K562 (cell line): ENCODE results near the gene EEFSEC. TPM values are rescaled to one million over a fixed set of nuclear protein-coding genes. Genes with fewer than 3 reads are reported as not detected.

Source experiments
- ATAC-seq: fragments of 200-7000 bp; cut with Tn5 transposase; 3 replicates; pipeline ENCODE4 v1.9.1; 2020; ENCODE audit warnings: moderate library complexity
- BruUV-seq: library from RNA; stranded (reverse); fragments of 400-500 nt; replicated peaks from 2 replicates; lab custom pipeline; 2021; lab: Mats Ljungman, UMichigan
- CTCF ChIA-PET: fragments of 300-600 bp; formaldehyde crosslinking; extraction: SDS; loops from one replicate; lab custom pipeline; 2021; ENCODE audit warnings: low intra/inter-chr PET ratio; lab: Yijun Ruan, JAX
- POLR2A ChIA-PET: fragments of 300-600, 350-650 bp; sonication (Branson Sonifier 250); formaldehyde crosslinking; extraction: SDS; loops from one replicate; lab custom pipeline; 2021; ENCODE audit warnings: antibody characterized with exemption, inconsistent platforms; lab: Yijun Ruan, JAX
- DNase-seq, 4 experiments: peaks; one replicate each; pipeline versions ENCODE4 v3.0.0 to v3.0.0-alpha.2; 2011 to 2018; ENCODE audit warnings: low spot score in 3 of 4, mixed read lengths in 3 of 4; ENCODE audit errors: extremely low read depth in 1 of 4
- FAIRE-seq: peaks from 2 replicates; lab custom pipeline; 2011; peaks lifted over from hg19 to GRCh38; lab: Jason Lieb, UNC
- H2AFZ ChIP-seq: 2 replicates; pipeline ENCODE4 v1.6.0; 2011; ENCODE audit warnings: low read depth, low read length, control low read depth, inconsistent platforms
- H3K27ac ChIP-seq: fragments of 200-600 bp; 3 replicates; pipeline ENCODE4 v1.8.0; 2011; ENCODE audit warnings: low read depth, mild to moderate bottlenecking, control low read depth, inconsistent platforms, low read length, moderate library complexity, mixed read lengths; ENCODE audit errors: extremely low read depth
- H3K27me3 ChIP-seq, 2 experiments: fragments of 300-600 bp in 1 of 2; 2 replicates in 1 of 2; 3 replicates in 1 of 2; pipeline versions ENCODE4 v1.6.0 to v1.8.0; 2011; ENCODE audit warnings: inconsistent platforms in 2 of 2, low read length in 2 of 2, mild to moderate bottlenecking in 1 of 2, mixed read lengths in 1 of 2, moderate library complexity in 1 of 2; ENCODE audit not compliant: control insufficient read depth in 2 of 2, insufficient read depth in 2 of 2
- H3K36me3 ChIP-seq: fragments of 300-600 bp; 3 replicates; pipeline ENCODE4 v1.8.0; 2011; ENCODE audit warnings: mild to moderate bottlenecking, low read length, inconsistent platforms; ENCODE audit not compliant: control insufficient read depth, insufficient read depth
- H3K4me1 ChIP-seq, 2 experiments: fragments of 200-600 bp in 1 of 2; replicated peaks in 1 of 2; 2 replicates in 1 of 2; 3 replicates in 1 of 2; pipeline versions ENCODE4 v1.5.1 to v1.8.0; 2011; ENCODE audit warnings: inconsistent platforms in 2 of 2, low read length in 2 of 2, mild to moderate bottlenecking in 1 of 2, mixed read lengths in 1 of 2, moderate library complexity in 1 of 2; ENCODE audit not compliant: control insufficient read depth in 2 of 2, insufficient read depth in 2 of 2
- H3K4me2 ChIP-seq: 2 replicates; pipeline ENCODE4 v1.6.1; 2011; ENCODE audit warnings: low read length, control low read depth, inconsistent platforms, mixed read lengths; ENCODE audit not compliant: insufficient read depth
- H3K4me3 ChIP-seq: fragments of 200-600 bp; sonication (generic), shearing (Covaris generic); 2 replicates; pipeline ENCODE4 v1.5.1; 2016; ENCODE audit warnings: control low read depth, inconsistent platforms
- H3K79me2 ChIP-seq: fragments of 200-600 bp; 3 replicates; pipeline ENCODE4 v1.8.0; 2011; ENCODE audit warnings: low read length, inconsistent platforms; ENCODE audit not compliant: control insufficient read depth, insufficient read depth
- H3K9ac ChIP-seq, 2 experiments: 2 replicates each; pipeline versions ENCODE4 v1.6.0 to v1.6.1; 2011; ENCODE audit warnings: low read depth in 2 of 2, low read length in 2 of 2, control low read depth in 1 of 2, inconsistent platforms in 1 of 2, mild to moderate bottlenecking in 1 of 2, mixed read lengths in 1 of 2; ENCODE audit not compliant: insufficient read depth in 1 of 2
- H3K9me1 ChIP-seq: one replicate; pipeline ENCODE4 v1.6.0; 2011; ENCODE audit warnings: inconsistent platforms, mild to moderate bottlenecking, low read length, moderate library complexity; ENCODE audit not compliant: control insufficient read depth, insufficient read depth
- H3K9me3 ChIP-seq: replicated peaks from 2 replicates; pipeline ENCODE4 v1.5.1; 2011; ENCODE audit warnings: low read depth, low read length, inconsistent platforms; ENCODE audit not compliant: control insufficient read depth, insufficient read depth
- H4K20me1 ChIP-seq: replicated peaks from 2 replicates; pipeline ENCODE4 v1.6.1; 2011; ENCODE audit warnings: low read length, inconsistent platforms, mixed read lengths; ENCODE audit not compliant: control insufficient read depth, insufficient read depth
- CHAMP1 ChIP-seq: fragments of 450-650 bp; IDR thresholded peaks from 2 replicates; pipeline ENCODE4 v1.6.1; 2016; ENCODE audit warnings: mild to moderate bottlenecking
- GABPB2 ChIP-seq: fragments of 250-450 bp; sonication (Bioruptor Pico); conservative IDR thresholded peaks from 2 replicates; pipeline ENCODE4 v1.5.1; 2021; ENCODE audit warnings: mild to moderate bottlenecking
- NR3C1 ChIP-seq: sonication (generic); formaldehyde crosslinking; IDR thresholded peaks from 2 replicates; pipeline ENCODE4 v1.8.1; 2022; ENCODE audit warnings: missing genetic modification reagents
- WGBS: fragments of 100-300 bp; shearing (Covaris generic); methylation state at CpG from one replicate; pipeline ENCODE4 v1.1.6; 2016; ENCODE audit warnings: low coverage, mixed read lengths; ENCODE audit not compliant: insufficient coverage; ENCODE audit errors: missing lambda C conversion rate; 5-methylcytosine and 5-hydroxymethylcytosine counted together
- in situ Hi-C: fragments of 300-500 bp; cut with MboI; formaldehyde crosslinking; loops from 4 replicates; pipeline ENCODE4 v1.15.0; 2018; ENCODE audit warnings: inconsistent platforms, mixed read lengths
- intact Hi-C: fragments of 100-400 bp; cut with micrococcal nuclease; formaldehyde crosslinking; loops from 2 replicates; pipeline ENCODE4 v1.14.2; 2022
- polyA plus RNA-seq, 8 experiments: library from polyadenylated mRNA; depleted of rRNA in 4 of 8; stranded (reverse) in 5 of 8; unstranded in 3 of 8; fragments of >200 nt; fragmentation: Nextera tagmentation in 2 of 8; fragmentation: Illumina TruSeq in 1 of 8; extraction: Ambion mirVana in 2 of 8; extraction: Trizol in 1 of 8; gene quantifications; 2 replicates each; pipeline versions ENCODE4 v1.2.1 to v1.2.3, GENCODE V29; 2011 to 2014; ENCODE audit warnings: inconsistent platforms in 1 of 8, missing spikeins in 1 of 8
- total RNA-seq, 7 experiments: library from RNA; depleted of rRNA in 6 of 7; stranded (reverse); fragments of >200 nt in 6 of 7; fragmentation: Illumina TruSeq in 2 of 7; extraction: Trizol in 2 of 7; gene quantifications; 2 replicates each; pipeline versions ENCODE4 v1.2.1 to v1.2.3, GENCODE V29; 2011 to 2021; ENCODE audit warnings: low replicate concordance in 1 of 7

Gene EEFSEC
- total and polyA plus RNA-seq, 9 of the 15 experiments (the other 6 are each of a cell fraction or from before 2014, with no cell fraction given): 0.35 to 11.8 (median 7.7) TPM

DNA sequence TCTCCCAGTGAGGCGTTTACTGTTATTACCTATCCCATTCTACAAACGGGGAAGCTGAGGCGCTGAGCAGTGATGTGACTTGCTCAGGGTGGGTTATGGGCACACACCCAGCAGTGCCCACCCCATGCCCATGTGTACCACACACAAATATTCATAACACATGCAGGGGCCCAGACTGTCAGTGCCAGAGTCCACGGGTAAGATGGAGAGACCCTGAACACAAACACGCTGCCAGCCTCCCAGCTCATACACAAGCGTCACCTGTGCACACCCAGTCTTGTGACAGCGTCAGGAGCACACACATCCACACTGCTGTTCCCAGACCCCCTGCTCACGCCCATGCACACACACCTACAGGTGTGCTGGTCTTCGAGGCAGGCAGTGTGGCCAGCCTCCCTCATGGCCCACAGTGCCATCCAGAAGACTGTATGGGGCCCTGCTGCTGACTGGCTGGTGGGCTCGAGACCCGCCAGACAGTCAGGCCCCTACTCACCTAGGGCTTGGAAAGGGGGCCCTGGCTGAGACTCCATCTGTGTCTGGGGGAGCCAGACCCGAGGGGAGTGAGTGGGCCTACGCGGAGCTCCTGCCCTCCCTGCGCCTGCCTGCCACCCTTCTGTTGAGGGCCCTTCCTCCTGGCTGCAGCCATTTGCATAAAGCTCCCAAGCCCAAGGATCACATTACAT is 274.0 kb downstream of the EEFSEC start:
- H4K20me1 ChIP-seq: no peaks in the 10 kb centered on the region
- no TSS peak for BruUV-seq
- no peaks in the 10 kb centered on the region for H3K9me1 ChIP-seq
- ChIA-PET CTCF (interaction anchor here (0.7 to 2.3 kb wide), 2 partner anchors 71 to 191 kb away, joined by 3 to 9 read pairs; no protein-coding TSS in a partner anchor), POLR2A (interaction anchor here (1.0 to 1.2 kb wide), 3 partner anchors 15 to 70 kb away, joined by 3 to 4 read pairs (median 3); no protein-coding TSS in a partner anchor)
- H3K9me3 ChIP-seq: no peaks in the 10 kb centered on the region
- ATAC-seq (no peak), FAIRE-seq (no peak), DNase-seq (no peak)
- no peak overlapping the region for H2AFZ ChIP-seq
- 74% methylated on average over 8 of the region's 15 CpGs for WGBS
- no peak overlapping the region; the same call in 1 of the 2 replicates for H3K4me2 ChIP-seq
- in situ Hi-C loops (no loop called here), intact Hi-C loops (no loop called here)
- no peak overlapping the region; the same call in 2 of the 3 replicates for H3K27ac ChIP-seq
- H3K36me3 ChIP-seq: no peaks in the 10 kb centered on the region
- peaks cover 38 to 89% of the 10 kb centered on the region in 2 experiments for H3K4me1 ChIP-seq
- no peaks in the 10 kb centered on the region for H3K27me3 ChIP-seq
- H3K4me3 ChIP-seq: no peak overlapping the region
- H3K79me2 ChIP-seq: no peaks in the 10 kb centered on the region; the same call in 2 of the 3 replicates
- no peak for TF ChIP-seq GABPB2
- no peak for TF ChIP-seq NR3C1 (CRISPR knock-in tag)
- TF ChIP-seq CHAMP1: no peak
- peak overlapping the region in 1 of 2 experiments; percentile 70; a peak in 2 of 4 replicates for H3K9ac ChIP-seq
